GM12878 (cell line): Measurements from ENCODE around the gene TRPC3. TPM values are rescaled to one million over a fixed set of nuclear protein-coding genes. Genes with fewer than 3 reads are reported as not detected.

ENCODE experiments used
- ATAC-seq: fragments of 200-7000 bp; cut with Tn5 transposase; 3 replicates; pipeline ENCODE4 v1.9.1; 2020; ENCODE audit warnings: mild to moderate bottlenecking, moderate library complexity
- BruUV-seq: library from RNA; stranded (reverse); fragments of 400-500 nt; replicated peaks from 2 replicates; lab custom pipeline; 2021; lab: Mats Ljungman, UMichigan
- CTCF ChIA-PET: fragments of 300-600 bp; sonication (Branson Sonifier 250); formaldehyde crosslinking; extraction: SDS; loops from one replicate; lab custom pipeline; 2021; ENCODE audit warnings: inconsistent platforms; lab: Yijun Ruan, JAX
- POLR2A ChIA-PET: fragments of 350-600 bp; formaldehyde crosslinking; extraction: SDS; loops from one replicate; lab custom pipeline; 2021; ENCODE audit warnings: inconsistent platforms; lab: Charles Lee
- RAD21 ChIA-PET: fragments of 300-600 bp; sonication (Branson Sonifier 250); formaldehyde crosslinking; loops from one replicate; lab custom pipeline; 2023; ENCODE audit warnings: antibody characterized with exemption; ENCODE audit not compliant: unreplicated experiment; lab: Charles Lee
- SMC1A ChIA-PET: fragments of 300-600 bp; sonication (Branson Sonifier 250); formaldehyde crosslinking; loops from one replicate; lab custom pipeline; 2023; ENCODE audit not compliant: unreplicated experiment, uncharacterized antibody; lab: Charles Lee
- DNase-seq: peaks from one replicate; pipeline ENCODE4 v3.0.0-alpha.2; 2011; ENCODE audit warnings: low read depth, low spot score
- FAIRE-seq: peaks from 3 replicates; lab custom pipeline; 2011; peaks lifted over from hg19 to GRCh38; lab: Jason Lieb, UNC
- H2AFZ ChIP-seq: 2 replicates; pipeline ENCODE4 v1.6.0; 2011; ENCODE audit warnings: low read depth, low read length, control low read depth; ENCODE audit not compliant: control insufficient read depth
- H3K27ac ChIP-seq: 2 replicates; pipeline ENCODE4 v1.5.1; 2011; ENCODE audit warnings: control low read depth; ENCODE audit not compliant: control insufficient read depth, insufficient read depth
- H3K27me3 ChIP-seq, 2 experiments: replicated peaks in 1 of 2; 2 replicates each; pipeline versions ENCODE4 v1.6.0 to v1.6.1; 2011; ENCODE audit warnings: low read length in 1 of 2; ENCODE audit not compliant: control insufficient read depth in 2 of 2, insufficient read depth in 2 of 2
- H3K36me3 ChIP-seq, 2 experiments: 2 replicates each; pipeline ENCODE4 v1.5.1; 2011; ENCODE audit warnings: low read length in 1 of 2; ENCODE audit not compliant: control insufficient read depth in 2 of 2, insufficient read depth in 2 of 2
- H3K4me1 ChIP-seq: 2 replicates; pipeline ENCODE4 v1.6.1; 2011; ENCODE audit warnings: mild to moderate bottlenecking, low read length, moderate library complexity, mixed read lengths; ENCODE audit not compliant: control insufficient read depth, insufficient read depth
- H3K4me2 ChIP-seq: 2 replicates; pipeline ENCODE4 v1.6.0; 2011; ENCODE audit warnings: control low read depth; ENCODE audit not compliant: control insufficient read depth, insufficient read depth
- H3K4me3 ChIP-seq: fragments of 200-600 bp; sonication (generic); 2 replicates; pipeline ENCODE4 v1.5.1; 2016
- H3K79me2 ChIP-seq: 2 replicates; pipeline ENCODE4 v1.6.0; 2011; ENCODE audit warnings: low read length; ENCODE audit not compliant: control insufficient read depth, insufficient read depth
- H3K9ac ChIP-seq: 2 replicates; pipeline ENCODE4 v1.8.0; 2011; ENCODE audit warnings: low read length, control low read depth, mixed read lengths; ENCODE audit not compliant: control insufficient read depth, insufficient read depth
- H3K9me3 ChIP-seq: replicated peaks from 3 replicates; pipeline ENCODE4 v1.5.1; 2011; ENCODE audit warnings: mild to moderate bottlenecking, low read length; ENCODE audit not compliant: control insufficient read depth, insufficient read depth
- H4K20me1 ChIP-seq: 2 replicates; pipeline ENCODE4 v1.6.0; 2011; ENCODE audit not compliant: control insufficient read depth, insufficient read depth
- BRCA1 ChIP-seq: IDR thresholded peaks from 2 replicates; pipeline ENCODE4 v1.6.1; 2011; ENCODE audit warnings: low read depth, low read length, improper control_type of control experiment
- CHD4 ChIP-seq: fragments of 200-600 bp; sonication (generic); IDR thresholded peaks from 2 replicates; pipeline ENCODE4 v1.6.1; 2016; ENCODE audit warnings: mild to moderate bottlenecking
- FOS ChIP-seq: IDR thresholded peaks from 3 replicates; pipeline ENCODE4 v1.6.1; 2011; ENCODE audit warnings: borderline replicate concordance; ENCODE audit not compliant: insufficient read length; ENCODE audit errors: extremely low read depth
- FOXM1 ChIP-seq: IDR thresholded peaks from 2 replicates; pipeline ENCODE4 v1.6.1; 2012; ENCODE audit warnings: low read depth, mild to moderate bottlenecking, inconsistent platforms, low read length, moderate library complexity
- IKZF2 ChIP-seq, 2 experiments: fragments of 450-650 bp; IDR thresholded peaks; 2 replicates each; pipeline ENCODE4 v1.6.1; 2017; ENCODE audit warnings: mild to moderate bottlenecking in 2 of 2, moderate library complexity in 2 of 2
- JUNB ChIP-seq: IDR thresholded peaks from 2 replicates; pipeline ENCODE4 v1.6.1; 2016; ENCODE audit warnings: antibody characterized with exemption, mild to moderate bottlenecking
- MEF2B ChIP-seq: fragments of 450-650 bp; IDR thresholded peaks from 2 replicates; pipeline ENCODE4 v1.6.1; 2018; ENCODE audit warnings: mild to moderate bottlenecking, moderate library complexity; ENCODE audit not compliant: partially characterized antibody, poor library complexity, severe bottlenecking
- NKRF ChIP-seq: fragments of 450-650 bp; conservative IDR thresholded peaks from 2 replicates; pipeline ENCODE4 v1.6.1; 2017; ENCODE audit warnings: mild to moderate bottlenecking, moderate library complexity
- NR2C1 ChIP-seq: fragments of 450-650 bp; IDR thresholded peaks from 2 replicates; pipeline ENCODE4 v1.6.1; 2017; ENCODE audit warnings: antibody characterized with exemption, mild to moderate bottlenecking, moderate library complexity
- PML ChIP-seq: IDR thresholded peaks from 2 replicates; pipeline ENCODE4 v1.6.1; 2012; ENCODE audit warnings: low read length, inconsistent platforms
- POLR2AphosphoS5 ChIP-seq: IDR thresholded peaks from 2 replicates; pipeline ENCODE4 v1.6.1; 2011; ENCODE audit warnings: mild to moderate bottlenecking, low read length, inconsistent platforms
- RELA ChIP-seq: fragments of 450-650 bp; IDR thresholded peaks from 2 replicates; pipeline ENCODE4 v1.8.0; 2014; ENCODE audit warnings: borderline replicate concordance; ENCODE audit not compliant: partially characterized antibody
- REST ChIP-seq: IDR thresholded peaks from 2 replicates; pipeline ENCODE4 v1.6.1; 2012; ENCODE audit warnings: mild to moderate bottlenecking, low read depth, low read length
- RUNX3 ChIP-seq: IDR thresholded peaks from 2 replicates; pipeline ENCODE4 v1.6.1; 2012; ENCODE audit warnings: low read length, inconsistent platforms
- TAF1 ChIP-seq: IDR thresholded peaks from 2 replicates; pipeline ENCODE4 v1.6.1; 2011; ENCODE audit warnings: mild to moderate bottlenecking, low read depth, low read length, borderline replicate concordance
- TARDBP ChIP-seq: IDR thresholded peaks from 2 replicates; pipeline ENCODE4 v1.6.1; 2016; ENCODE audit warnings: borderline replicate concordance
- TCF3 ChIP-seq: IDR thresholded peaks from 2 replicates; pipeline ENCODE4 v1.6.1; 2012; ENCODE audit warnings: low read depth, mild to moderate bottlenecking, low read length, borderline replicate concordance; ENCODE audit not compliant: insufficient read depth
- TCF7 ChIP-seq: IDR thresholded peaks from 2 replicates; pipeline ENCODE4 v1.6.1; 2014; ENCODE audit warnings: antibody characterized with exemption, borderline replicate concordance
- ZNF274 ChIP-seq: IDR thresholded peaks from one replicate; pipeline ENCODE4 v1.8.0; 2011; ENCODE audit not compliant: insufficient read length, insufficient read depth
- in situ Hi-C: fragments of 300-500 bp; cut with MboI; formaldehyde crosslinking; loops from 9 replicates; pipeline ENCODE4 v1.14.3; 2018; ENCODE audit warnings: mixed read lengths
- intact Hi-C: fragments of 100-400 bp; cut with micrococcal nuclease; formaldehyde crosslinking; loops from one replicate; pipeline ENCODE4 v1.14.2; 2022; ENCODE audit not compliant: unreplicated experiment
- polyA plus RNA-seq, 11 experiments: library from polyadenylated mRNA; depleted of rRNA in 4 of 11; unstranded in 6 of 11; stranded (reverse) in 5 of 11; fragments of >200 nt; fragmentation: Nextera tagmentation in 4 of 11; fragmentation: Illumina TruSeq in 1 of 11; extraction: Ambion mirVana in 4 of 11; extraction: Trizol in 1 of 11; gene quantifications; 1 replicate in 1 of 11; 2 replicates in 10 of 11; pipeline versions ENCODE4 v1.2.1 to v1.2.3, GENCODE V29; 2011 to 2016; ENCODE audit warnings: inconsistent platforms in 2 of 11, missing spikeins in 2 of 11, low read depth in 1 of 11
- total RNA-seq, 4 experiments: library from RNA; depleted of rRNA in 3 of 4; stranded (reverse); fragments of >200 nt in 3 of 4; fragmentation: Illumina TruSeq in 1 of 4; extraction: Trizol in 1 of 4; gene quantifications; 2 replicates each; pipeline versions ENCODE4 v1.2.1 to v1.2.3, GENCODE V29; 2013 to 2021
- TF ChIP-seq, protein P1 (sequence below): fragments of 450-650 bp; IDR thresholded peaks from 2 replicates; pipeline ENCODE4 v1.6.1; 2017; ENCODE audit warnings: mild to moderate bottlenecking, low read depth, inconsistent platforms; ENCODE audit not compliant: poor library complexity, severe bottlenecking

Gene TRPC3
- total and polyA plus RNA-seq, 10 of the 15 experiments (the other 5 are each of a cell fraction or from before 2014, with no cell fraction given), result not detected

GRCh38 chr4:121991968-121992367, 40.1 kb upstream of the TRPC3 start:
- SMC1A ChIA-PET, result no interaction called here
- Histone ChIP-seq H3K36me3 (no peaks in the 10 kb centered on the region), H4K20me1 (no peaks in the 10 kb centered on the region), H3K4me3 (no peak overlapping the region)
- TF ChIP-seq TCF7 (no peak), TAF1 (no peak), NR2C1 (no peak), REST (no peak), RELA (no peak), TARDBP (no peak), TCF3 (no peak), BRCA1 (no peak), IKZF2 (IDR thresholded peaks at IDR 0.05) (no peak), NKRF (no peak), MEF2B (no peak), RUNX3 (no peak), CHD4 (no peak), FOS (no peak), ZNF274 (no peak), POLR2AphosphoS5 (no peak), PML (no peak), FOXM1 (no peak), JUNB (no peak)
- TF ChIP-seq, protein P1, sequence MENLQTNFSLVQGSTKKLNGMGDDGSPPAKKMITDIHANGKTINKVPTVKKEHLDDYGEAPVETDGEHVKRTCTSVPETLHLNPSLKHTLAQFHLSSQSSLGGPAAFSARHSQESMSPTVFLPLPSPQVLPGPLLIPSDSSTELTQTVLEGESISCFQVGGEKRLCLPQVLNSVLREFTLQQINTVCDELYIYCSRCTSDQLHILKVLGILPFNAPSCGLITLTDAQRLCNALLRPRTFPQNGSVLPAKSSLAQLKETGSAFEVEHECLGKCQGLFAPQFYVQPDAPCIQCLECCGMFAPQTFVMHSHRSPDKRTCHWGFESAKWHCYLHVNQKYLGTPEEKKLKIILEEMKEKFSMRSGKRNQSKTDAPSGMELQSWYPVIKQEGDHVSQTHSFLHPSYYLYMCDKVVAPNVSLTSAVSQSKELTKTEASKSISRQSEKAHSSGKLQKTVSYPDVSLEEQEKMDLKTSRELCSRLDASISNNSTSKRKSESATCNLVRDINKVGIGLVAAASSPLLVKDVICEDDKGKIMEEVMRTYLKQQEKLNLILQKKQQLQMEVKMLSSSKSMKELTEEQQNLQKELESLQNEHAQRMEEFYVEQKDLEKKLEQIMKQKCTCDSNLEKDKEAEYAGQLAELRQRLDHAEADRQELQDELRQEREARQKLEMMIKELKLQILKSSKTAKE, result no peak
- TF ChIP-seq, all 136 proteins: peak for 0
- intact Hi-C loops, result no loop called here
- ChIA-PET RAD21 (no interaction called here), CTCF (no interaction called here), POLR2A (no interaction called here)
- no peak overlapping the region for H3K9ac ChIP-seq
- H3K4me2 ChIP-seq, result no peak overlapping the region
- in situ Hi-C loops, result no loop called here
- no peak for FAIRE-seq
- no peak for DNase-seq
- ATAC-seq, result no peak
- H3K27me3 ChIP-seq, result peaks cover 0 to 2% of the 10 kb centered on the region in 2 experiments; a peak in 2 of 4 replicates
- H3K9me3 ChIP-seq, result no peaks in the 10 kb centered on the region
- no peak overlapping the region for H2AFZ ChIP-seq
- H3K79me2 ChIP-seq, result no peaks in the 10 kb centered on the region
- H3K4me1 ChIP-seq, result no peaks in the 10 kb centered on the region; the same call in 1 of the 2 replicates
- BruUV-seq, result no TSS peak
- no peak overlapping the region for H3K27ac ChIP-seq
